ELR (cell line): ENCODE data around the gene GNRH2.
"Not testable (repeated sequence)": the region's sequence is repeated elsewhere in the genome, so short reads cannot be mapped to it uniquely, and the experiment has no call there.

Experiments
- DNase-seq: peaks from one replicate; pipeline ENCODE4 v3.0.0-alpha.2; 2015; ENCODE audit warnings: low read depth

The GNRH2 gene

DNA sequence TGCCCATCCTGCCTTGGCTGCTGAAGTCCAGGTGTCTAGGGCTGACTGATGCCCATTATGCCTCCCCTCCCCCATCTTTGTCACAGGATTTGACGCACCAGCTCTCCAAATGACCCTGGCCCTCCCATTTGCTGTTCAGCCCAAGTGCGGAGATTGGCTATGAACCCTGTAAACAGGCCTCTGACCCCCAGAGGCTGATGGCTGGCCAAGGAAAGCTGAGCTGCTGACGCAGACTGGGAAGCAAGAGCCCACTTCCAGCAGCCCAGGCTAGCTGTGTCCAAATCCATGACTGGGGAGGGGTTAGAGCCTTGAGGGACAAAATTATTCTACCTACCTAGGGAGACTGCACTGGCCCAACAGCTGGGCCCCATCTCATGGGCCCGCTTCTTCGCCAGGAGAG lies 797 bp upstream of the GNRH2 start:
- DNase-seq: no peak

DNA sequence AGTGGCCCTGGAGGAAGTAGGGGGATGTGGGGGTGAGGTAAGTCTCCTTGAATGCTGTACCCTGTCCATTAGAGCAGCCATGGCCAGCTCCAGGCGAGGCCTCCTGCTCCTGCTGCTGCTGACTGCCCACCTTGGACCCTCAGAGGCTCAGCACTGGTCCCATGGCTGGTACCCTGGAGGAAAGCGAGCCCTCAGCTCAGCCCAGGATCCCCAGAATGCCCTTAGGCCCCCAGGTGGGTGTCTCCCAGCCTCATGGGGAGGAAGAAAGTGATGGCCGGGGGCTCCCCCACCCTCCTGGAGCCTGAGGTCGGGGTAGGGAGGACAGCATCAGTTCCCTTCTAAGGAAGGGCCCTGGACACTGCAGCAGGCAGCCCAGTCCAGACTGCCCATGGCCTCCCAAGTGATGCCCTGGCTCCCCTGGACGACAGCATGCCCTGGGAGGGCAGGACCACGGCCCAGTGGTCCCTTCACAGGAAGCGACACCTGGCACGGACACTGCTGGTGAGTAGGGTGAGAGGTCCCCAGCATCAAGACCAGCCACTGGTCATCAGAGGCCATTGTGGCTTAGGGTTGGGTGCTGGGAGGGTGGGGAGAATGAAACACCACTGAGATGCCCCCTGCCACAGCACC lies 1.0 kb downstream of the GNRH2 start:
- DNase-seq: no peak

DNA sequence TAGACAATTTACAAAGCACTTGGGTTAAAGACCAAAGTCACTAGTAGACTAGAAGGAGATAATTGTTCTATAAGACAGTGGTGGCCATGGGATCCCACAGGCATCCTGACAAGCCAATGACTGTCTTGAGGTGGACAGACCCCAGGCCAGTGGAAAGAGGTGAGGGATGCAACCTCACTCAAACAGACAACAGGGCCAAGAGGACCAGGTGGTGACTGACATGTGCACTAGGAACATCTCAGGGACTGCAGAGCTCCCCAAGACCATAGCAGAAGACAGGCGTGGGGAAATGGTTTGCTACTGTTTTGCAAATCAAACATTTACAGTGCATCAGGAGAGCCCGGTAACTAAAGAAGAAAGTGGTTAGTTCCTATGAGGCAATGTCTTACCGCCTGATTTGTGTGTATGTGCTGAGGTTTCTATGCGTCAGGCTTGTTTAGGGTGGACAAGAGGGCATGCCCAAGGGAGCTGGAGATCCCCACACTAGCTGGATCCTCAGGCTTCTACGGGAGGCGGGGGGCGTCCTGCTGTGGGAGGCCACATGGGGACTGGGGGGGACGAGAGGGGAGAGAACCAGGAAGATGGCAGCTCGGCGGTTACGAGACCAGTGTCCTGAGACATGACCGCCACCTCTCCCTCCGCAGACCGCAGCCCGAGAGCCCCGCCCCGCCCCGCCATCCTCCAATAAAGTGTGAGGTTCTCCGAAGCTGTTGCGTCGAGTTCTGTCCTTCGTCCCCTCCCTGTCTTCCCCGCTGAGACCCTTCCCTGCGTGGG lies 1.8 kb downstream of the GNRH2 start:
- peak; percentile 78 for DNase-seq

DNA sequence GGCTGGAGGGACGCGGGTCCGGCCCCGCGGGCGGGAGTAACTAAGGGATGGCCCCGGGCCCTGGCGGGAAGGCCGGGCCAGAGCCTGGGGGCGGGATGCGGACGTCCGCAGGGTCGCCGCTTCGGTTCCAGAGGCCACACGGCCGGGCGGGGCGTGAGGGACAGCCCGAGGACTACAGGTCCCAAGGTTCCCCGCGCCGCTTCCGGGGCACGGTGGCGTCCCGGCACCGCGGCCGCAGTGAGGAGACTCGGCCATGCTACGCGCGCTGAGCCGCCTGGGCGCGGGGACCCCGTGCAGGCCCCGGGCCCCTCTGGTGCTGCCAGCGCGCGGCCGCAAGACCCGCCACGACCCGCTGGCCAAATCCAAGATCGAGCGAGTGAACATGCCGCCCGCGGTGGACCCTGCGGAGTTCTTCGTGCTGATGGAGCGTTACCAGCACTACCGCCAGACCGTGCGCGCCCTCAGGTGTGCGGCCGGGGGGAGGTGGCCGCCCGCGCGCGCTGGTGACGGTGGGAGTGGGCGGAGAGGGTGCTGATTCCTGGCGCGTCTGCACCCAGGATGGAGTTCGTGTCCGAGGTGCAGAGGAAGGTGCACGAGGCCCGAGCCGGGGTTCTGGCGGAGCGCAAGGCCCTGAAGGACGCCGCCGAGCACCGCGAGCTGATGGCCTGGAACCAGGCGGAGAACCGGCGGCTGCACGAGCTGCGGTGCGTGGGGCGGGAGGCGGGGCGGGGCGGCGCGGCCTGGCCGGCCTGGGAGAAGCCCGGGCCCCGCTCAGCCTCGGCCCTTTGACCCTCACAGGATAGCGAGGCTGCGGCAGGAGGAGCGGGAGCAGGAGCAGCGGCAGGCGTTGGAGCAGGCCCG lies 2.6 kb downstream of the GNRH2 start, which contains the start of gene MRPS26:
TSS of gene MRPS26 (plus strand) at position 237 of the 861 bp plus-strand sequence. CDS start at position 254, 17 bp downstream.
- peak; percentile 90 for DNase-seq

DNA sequence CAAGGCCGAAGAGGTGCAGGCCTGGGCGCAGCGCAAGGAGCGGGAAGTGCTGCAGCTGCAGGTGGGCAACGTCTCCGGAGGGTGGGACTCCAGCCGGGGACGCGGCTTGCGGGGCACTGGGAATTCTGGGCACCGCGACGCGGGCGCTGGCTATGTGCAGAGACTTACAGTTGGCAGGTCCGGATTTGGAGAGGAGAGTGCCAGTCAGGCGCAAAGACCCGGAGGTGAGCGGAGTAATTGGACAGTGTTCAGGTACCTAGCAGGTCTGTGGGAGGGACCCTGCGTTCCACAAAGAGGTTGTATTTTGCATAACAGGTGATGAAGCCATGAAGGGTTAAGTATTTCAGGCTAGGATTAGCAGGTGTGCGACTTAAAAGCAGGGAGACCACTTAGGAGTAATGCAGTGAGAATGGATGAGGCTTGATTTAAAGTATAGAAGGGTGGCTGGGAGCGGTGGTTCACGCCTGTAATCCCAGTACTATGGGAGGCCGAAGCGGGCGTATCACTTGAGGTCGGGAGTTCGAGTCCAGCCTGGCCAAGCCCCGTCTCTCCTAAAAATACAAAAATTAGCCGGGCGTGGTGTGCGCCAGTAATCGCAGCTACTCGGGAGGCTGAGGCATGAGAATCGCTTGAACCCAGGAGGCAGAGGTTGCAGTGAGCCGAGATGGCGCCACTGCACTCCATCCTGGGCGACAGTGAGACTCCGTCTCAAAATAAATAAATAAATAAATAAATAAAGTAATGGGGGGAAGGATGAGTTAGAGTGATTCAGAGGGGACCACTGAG lies 3.4 kb downstream of the GNRH2 start:
- DNase-seq: no peak

DNA sequence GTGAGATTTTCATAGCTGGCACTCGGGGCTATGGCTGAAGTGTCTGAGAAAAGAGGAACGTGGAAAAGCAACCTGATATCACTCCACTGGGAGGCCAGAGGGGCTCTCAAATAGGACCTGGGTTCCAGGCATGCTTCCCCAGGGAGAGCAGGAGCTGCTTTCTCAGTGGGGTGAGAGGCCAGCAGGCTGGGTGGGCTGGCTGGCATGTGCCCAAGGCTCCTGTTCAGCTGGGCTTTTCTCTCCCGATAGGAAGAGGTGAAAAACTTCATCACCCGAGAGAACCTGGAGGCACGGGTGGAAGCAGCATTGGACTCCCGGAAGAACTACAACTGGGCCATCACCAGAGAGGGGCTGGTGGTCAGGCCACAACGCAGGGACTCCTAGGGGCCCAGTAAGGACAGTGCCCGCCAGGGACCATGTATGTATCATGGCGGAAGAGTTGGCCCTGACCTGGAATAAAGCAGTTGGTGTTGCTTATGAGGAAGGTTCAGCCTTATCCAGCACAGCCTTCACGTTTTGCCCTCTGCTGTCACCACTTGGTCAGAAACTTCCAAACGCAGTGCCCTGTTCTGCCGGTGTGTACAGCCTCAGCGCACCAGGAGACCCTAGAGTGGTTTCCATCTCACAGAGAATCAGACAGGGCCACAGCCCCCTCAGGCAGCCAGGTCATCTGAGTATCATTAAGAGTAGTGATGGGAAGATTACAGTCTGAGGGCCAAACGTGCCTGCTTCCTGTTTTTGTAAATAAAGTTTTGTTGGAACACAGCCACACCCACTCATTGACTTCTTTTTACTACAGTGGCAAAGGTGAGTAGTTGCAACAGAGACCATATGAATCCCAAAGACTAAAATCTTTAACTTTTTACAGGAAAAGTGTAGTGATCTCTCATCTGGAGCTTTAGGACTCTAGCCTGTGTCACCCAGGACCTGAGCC lies 4.3 kb downstream of the GNRH2 start:
- DNase-seq: no peak

DNA sequence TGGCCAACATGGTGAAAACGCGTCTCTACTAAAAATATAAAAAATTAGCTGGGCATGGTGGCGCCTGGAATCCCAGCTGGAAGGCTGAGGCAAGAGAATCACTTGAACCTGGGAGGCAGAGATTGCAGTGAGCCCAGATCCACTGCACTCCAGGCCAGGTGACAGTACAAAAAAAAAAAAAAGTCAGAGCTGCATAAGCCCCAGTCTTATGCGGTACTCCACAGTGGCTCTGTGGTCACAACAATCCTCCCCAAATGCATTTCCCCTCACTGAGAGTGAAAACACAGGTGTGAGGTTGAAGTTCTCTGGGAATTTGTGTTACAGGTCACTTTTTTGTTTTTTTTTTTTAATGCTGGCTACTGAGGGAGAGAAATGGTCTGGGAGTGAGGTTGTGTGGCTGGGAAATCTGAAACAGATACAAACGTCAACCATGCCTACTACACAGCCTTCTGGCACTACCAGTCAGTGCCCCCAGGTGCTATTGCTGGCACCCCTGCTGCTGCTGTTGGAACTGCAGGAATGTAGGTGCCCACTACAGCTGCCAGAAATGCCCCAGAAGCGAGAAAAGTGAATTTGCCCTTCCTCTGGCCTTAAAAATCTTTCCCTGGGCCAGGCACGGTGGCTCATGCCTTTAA lies 8.1 kb downstream of the GNRH2 start:
- peak; percentile 10 for DNase-seq

DNA sequence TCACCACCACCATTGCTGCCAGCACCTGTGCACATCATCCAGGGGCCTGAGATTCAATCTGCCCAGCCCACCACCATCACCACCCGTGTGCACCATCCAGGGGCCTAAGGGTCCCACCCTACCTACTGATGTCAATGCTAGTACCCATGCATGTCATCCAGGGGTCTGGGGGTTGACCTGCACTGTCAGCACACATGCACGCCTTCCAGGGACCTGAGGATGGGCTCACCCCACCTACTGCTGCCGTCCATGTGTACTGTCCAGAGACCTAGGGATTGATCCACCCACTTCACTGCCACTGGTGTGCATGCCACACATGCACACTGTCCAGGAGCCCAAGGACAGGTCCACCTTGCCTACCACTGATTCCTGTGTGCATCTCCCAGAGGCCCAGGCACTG lies 16.1 kb downstream of the GNRH2 start:
- DNase-seq: no peak

DNA sequence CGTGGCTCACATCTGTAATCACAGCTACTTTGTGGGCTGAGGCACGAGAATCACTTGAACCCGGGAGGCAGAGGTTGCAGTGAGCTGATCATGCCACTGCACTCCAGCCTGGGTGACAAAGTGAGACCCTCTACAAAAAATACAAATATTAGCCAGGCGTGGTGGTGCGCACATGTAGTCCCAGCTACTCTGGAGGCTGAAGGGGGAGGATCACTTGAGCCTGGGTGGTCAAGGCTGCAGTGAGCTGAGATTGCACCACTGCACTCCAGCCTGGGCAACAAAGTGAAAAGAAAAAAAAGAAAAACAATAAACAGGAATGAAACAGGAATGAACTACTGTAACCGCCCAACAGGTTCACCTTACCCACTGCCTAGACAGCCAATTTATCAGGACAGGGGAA lies 20.7 kb downstream of the GNRH2 start:
- DNase-seq: not testable (repeated sequence)

DNA sequence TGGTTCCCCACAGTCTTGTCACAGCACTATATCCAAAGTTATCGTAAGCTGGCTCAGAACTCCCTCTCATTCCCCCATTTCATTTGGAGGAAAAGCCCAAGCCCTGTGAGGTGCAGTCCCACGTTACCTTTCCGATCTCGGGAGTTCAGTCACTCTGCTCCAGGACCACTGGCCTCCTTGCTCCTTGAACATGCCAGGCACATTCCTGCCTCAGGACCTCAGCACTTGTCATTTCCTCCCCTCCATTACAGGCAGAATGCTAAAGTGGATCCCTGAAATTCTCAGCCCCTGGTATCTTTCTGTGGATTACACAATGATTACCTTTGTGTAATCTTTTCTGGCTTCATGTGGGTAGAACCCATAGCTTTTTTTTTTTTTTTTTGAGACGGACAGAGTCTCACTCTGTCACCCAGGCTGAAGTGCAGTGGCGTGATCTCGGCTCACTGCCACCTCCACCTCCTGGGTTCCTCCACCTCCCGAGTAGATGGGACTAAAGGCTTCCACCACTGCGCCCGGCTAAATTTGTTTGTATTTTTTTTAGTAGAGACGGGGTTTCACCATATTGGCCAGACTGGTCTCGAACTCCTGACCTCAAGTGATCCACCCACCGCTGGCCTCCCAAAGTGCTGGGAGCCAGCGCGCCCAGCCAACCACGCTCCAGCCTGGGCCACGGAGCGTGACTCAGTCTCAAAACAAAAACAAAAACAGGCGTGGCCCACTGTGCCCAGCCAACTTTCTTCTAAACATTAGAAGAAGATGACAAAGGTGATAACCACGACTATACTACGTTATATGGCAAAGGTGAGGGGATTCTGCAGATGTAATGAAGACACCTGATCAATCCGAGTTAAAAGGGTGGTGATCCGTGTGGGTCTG lies 24.0 kb downstream of the GNRH2 start:
- peak; percentile 36 for DNase-seq

DNA sequence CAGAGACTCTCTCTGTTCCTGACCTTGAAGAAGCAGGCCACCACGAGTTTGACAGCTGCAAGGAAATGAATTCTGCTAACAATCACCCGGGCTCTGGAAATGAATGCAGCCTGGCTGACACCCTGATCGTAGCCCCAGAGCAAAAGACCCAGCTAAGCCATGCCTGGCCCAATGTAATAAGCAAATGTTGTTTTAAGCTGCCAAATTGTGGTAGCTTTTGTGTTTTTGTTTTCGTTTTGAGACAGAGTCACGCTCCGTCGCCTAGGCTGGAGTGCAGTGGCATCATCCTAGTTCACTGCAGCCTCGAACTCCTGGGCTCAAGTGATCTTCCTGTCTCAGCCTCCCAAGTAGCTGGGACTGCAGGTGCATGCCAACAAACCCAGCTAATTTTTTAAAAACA lies 24.7 kb downstream of the GNRH2 start:
- DNase-seq: no peak

DNA sequence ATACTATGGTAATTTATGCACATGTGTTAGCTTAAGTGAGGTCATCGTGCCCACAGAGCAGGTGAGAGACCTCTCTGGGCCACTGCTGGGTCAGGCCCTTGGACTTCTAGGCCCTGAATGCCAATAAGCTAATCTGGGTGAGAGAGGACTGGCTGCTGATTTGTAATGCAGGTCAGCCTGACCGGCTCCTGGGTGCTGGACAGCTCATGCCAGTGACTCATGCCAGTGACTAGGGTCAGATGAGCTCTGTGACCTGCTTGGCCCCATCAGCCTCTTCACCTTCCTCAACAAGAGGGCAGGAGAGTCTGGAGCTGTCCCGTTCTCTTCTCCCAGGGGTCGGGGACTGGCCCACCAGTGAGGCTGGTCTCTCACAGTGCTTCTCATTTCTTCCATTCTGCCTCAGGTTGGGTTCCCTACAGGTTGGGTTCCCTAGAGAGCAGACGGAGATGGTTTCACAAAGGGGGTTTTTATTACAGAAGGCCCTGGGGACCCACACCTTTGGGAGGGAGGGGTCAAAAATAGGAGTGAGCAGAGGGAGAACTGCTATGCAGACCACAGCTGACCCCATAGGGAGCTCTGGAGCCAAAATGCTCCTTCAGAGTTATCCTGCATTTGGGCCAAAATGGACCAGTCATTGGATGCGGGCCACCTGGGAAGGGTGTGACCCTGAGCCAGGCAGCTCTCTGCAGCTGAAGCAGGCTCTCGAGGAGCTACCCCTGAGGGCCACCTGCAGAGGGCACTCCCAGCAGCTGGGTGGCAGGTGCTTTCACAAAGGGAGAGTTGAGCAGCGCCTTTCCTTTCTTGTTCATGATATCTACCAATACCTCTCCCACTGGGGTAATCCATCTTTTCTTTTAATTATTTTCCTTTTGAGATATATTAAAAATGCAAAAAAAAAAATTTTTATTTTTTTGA lies 25.8 kb downstream of the GNRH2 start:
- DNase-seq: peak; percentile 82

DNA sequence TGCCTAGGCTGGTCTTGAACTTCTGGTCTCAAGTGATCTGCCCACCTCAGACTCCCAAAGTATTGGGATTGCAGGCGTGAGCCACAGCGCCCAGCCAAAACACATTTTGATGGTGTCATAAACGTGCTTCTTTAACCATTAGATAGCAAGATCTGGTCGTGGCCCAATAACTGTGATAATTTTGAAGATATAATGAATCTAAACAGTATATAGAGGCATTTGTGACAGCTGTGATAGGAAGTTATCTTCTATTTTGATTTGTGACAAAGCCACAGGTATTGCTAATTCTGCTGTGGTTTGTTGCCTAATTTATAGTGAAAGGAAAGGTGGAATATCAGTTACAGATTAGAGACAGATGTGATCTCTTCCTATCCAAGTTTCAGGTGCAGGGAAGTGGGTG lies 27.3 kb downstream of the GNRH2 start:
- DNase-seq: no peak

DNA sequence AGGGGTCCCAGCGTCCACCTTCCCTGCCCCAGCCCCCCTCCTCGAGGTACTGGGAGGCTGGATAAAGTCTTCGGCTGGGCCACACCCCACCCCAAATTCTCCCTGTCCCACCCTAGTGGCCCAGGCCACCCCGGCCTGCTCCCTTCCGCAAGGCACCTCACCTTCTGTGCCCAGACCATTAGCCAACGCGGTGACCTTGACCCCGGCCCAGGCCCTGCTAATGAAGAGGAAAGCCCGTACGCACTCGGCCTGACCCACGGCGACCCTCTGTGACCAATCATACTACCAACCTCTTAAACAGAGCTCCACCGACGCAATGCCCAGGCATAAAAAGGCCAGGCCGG lies 27.8 kb downstream of the GNRH2 start:
- no peak for DNase-seq

DNA sequence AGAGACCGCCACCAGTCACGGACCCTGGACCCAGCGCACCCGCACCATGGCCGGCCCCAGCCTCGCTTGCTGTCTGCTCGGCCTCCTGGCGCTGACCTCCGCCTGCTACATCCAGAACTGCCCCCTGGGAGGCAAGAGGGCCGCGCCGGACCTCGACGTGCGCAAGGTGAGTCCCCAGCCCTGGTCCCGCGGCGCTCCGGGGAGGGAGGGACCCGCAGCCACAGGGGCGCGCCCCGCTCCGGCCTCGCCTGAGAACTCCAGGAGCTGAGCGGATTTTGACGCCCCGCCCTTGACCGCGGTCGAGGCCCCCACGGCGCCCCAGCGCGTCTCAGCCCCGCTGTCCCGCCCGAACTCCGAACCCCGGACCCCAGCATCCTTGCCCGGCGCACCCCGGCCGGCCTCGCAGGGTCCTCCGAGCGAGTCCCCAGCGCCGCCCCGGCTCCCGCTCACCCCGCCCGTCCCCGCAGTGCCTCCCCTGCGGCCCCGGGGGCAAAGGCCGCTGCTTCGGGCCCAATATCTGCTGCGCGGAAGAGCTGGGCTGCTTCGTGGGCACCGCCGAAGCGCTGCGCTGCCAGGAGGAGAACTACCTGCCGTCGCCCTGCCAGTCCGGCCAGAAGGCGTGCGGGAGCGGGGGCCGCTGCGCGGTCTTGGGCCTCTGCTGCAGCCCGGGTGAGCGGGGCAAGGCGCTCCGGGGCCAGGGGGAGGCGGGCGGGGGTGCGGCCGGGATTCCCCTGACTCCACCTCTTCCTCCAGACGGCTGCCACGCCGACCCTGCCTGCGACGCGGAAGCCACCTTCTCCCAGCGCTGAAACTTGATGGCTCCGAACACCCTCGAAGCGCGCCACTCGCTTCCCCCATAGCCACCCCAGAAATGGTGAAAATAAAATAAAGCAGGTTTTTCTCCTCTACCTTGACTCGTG lies 28.4 kb downstream of the GNRH2 start, which contains the start of gene OXT:
TSS of gene OXT (plus strand) at position 11 of the 920 bp plus-strand sequence. CDS start at position 47, 36 bp downstream.
- no peak for DNase-seq

DNA sequence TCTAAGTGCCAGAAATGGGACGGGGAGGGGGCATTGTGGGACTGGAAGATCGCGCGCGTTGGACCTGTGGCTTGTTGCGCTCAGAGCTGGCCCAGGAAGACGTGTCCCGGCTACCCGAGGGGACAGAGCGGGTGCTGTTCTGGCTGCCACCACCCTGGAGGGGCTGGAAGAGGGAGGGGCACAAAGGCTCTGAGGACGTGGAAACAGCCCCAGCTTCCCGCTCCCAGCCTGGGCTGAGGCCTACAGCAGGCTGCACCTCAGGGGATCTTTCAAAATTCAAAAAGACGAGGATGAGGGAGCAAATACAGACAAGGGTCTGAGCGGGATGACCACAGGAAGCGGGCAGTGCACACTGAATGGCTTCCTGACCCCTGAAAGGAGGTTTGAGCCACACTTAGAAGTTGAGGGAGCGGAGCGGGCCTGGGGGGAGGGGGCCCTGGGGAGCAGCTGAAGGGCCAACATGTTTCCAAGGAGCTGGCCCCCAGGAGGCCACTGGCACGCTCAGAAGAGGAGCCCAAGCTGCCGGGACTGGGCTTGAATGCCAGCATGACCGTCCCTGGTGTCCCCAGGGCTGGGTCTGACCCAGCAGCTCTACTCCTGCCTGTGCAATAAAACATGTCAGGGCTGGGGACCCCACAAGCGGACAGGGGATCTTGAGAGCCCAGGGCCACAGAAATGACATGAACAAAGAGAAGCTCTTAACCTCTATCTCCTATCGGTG lies 29.3 kb downstream of the GNRH2 start:
- no peak for DNase-seq
